ENCODE results near the gene UBAC2.

Gene UBAC2

DNA sequence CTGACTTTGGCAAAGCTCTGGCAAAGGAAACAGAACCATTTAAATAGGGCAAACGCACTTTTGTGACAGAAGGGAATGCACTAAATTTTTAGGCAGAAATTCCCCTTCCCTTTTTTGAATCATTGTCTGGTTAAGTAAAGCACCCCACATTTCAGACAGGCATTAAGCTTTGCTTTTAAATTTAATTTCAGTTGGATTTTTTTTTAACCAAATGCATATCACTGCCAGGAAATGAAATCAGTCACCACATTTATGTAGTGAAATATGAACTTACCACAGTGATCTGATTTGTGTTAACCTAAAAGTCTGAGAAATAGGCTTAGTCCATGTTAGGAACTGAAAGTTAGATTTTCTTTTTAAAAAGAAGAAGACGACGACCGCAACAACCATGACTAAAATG lies 95.7 kb downstream of the UBAC2 start:
- DNase-seq (ENCODE audit: low spot score) = no peak

DNA sequence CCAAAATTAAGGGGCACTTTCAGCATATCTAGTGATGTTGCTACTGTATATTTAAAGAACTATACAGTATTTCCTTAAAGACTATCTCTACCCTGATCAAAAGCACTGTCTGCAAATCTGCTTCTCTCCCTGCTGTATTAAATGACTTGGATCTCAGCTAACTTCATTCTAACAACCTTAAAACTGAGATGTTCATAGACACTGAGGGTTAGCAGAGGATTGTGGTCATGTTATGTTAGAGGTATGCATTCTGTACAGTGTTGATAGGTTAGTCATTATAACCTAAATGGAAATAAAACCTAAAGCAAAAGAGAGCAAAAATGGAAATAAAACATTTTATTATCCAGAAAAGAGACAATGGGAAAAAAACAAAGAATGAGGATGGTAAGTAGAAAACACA lies 96.7 kb downstream of the UBAC2 start:
- DNase-seq (ENCODE audit: low spot score) = no peak

DNA sequence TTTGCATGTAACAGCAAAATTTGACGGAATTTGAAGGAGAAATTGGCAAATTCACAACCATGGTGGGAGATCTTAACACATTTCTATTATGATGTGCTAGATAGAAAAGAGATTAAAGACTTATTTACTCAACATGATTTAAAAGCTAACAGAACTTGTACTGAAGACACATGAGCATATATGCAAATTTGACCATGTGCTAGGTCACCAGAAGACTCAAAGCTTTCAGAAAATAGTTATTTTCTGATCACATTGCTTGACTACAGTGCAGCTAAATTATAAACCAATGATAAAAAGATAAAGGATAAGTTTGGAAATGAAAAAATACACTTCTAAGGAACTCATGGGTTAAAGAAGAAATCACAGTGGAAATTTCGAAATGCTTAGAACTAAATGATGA lies 97.4 kb downstream of the UBAC2 start:
- DNase-seq (ENCODE audit: low spot score) = no peak

DNA sequence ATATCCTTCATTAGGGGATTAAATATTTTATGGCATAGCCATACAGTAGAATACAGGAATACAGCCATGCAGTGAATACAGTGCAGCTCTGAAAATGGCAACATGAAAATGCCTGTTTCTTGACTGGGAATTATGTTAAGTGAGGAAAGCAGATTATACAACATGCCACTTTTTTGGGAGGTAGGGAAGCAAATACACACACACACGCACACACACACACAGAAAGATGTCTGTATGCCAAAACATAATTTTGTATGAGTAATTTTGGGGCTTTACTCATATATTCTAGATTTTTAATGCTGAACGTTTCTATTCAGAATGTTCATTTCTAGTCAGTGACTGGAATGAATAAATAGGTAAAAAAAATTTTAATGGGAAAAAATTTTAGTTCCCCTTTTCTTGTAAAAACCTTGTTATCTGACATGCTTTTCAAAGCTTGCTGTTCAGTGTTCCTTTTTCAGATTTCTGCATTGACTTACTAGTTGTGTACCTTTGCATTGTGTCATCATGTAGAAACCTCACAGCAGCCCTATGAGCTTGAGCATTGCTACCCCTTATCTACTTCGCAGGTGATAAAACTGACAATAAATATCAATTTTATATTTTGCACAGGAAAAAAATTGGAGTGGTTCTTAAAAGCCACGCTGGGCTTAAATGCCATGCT lies 98.7 kb downstream of the UBAC2 start:
- DNase-seq (ENCODE audit: low spot score) = no peak

DNA sequence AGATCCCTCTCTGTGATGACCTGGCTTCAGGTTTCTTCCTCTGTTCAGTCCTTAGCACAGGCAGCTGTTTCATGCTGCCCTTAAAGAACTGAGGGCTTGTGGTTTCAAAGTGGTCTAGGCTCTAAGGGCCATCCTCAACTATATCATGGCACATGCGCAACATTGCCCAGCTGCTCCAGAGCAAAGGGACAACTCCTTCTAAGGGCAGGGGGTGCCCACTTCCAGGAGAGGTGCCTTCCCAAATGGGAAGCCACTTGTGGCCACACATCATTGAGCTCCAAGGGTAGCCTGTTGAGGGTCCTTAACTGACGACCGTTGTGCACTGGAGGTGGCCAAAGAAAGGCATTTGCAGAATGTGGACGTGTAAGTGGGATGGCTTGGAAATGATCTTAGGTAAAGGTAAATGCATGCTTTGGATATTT lies 99.3 kb downstream of the UBAC2 start:
- DNase-seq (ENCODE audit: low spot score) = no peak

DNA sequence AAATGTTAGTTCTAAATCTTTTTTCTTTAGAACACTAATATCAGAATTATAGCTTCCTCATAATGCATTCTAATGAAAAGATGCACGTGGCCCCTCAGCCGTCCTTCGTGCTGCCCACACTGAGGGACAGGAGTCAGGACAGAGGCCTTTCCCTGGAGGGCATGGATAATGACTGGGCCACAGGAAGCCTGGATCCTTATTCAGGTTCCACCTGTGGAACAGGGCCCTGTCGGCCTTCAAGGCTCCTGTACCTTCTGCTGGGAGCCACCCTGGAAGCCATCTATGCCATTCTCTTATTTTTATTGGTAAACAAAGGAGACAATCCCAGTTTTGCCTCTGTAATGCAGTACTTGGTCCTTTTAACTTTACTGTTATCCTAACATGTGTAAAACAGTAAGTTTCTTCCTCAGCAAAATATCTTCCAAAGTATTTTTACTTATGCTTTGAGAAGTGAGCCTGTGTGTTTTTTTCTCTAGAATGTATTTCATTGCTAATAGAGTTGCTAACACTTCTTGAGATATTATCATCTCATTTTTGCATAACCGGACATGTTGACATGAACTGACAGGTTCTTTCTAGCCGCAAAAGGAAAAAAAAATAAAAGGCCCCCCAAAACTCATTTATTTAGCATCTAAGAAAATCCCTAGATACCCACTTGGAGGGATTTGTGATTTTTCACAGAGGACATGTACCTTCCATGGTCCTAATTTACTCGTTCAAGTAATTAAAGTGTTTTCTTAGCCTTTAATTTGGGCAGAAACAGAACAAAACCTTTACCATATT lies 100.6 kb downstream of the UBAC2 start:
- no peak for DNase-seq (ENCODE audit: low spot score)

DNA sequence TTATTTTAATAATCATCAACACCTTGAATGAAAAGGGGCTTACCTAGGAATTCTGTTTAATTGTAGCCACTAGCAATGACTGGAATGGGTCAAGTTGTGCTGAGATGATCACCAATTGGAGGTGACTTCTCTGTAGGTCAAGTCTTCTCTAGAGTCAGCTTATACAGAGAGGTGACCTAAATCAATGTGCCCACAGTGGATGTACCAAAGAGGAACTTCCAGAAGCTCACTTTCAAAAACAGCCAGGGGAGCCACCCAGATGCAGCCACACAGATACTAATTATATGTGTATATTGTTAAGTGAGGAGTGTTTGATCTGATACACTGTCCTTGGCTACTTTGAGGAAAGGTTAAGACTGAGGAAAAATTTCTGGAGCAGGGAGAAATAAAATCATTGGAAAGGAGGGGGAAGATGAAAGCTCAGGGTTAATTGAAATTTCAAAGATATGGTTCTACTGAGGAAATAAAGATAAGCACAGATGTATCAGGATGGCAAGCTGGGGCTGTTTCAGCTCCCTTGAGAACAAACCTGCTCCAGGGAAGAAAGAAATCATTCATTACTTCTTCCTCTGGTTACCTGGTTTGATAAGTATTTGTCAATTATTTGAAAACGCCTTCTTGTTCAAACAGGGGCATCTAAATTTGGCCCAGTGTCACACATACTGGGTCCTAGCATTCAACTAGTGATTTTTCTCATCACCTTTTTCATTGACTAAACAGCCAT lies 101.4 kb downstream of the UBAC2 start:
- DNase-seq (ENCODE audit: low spot score) = no peak

DNA sequence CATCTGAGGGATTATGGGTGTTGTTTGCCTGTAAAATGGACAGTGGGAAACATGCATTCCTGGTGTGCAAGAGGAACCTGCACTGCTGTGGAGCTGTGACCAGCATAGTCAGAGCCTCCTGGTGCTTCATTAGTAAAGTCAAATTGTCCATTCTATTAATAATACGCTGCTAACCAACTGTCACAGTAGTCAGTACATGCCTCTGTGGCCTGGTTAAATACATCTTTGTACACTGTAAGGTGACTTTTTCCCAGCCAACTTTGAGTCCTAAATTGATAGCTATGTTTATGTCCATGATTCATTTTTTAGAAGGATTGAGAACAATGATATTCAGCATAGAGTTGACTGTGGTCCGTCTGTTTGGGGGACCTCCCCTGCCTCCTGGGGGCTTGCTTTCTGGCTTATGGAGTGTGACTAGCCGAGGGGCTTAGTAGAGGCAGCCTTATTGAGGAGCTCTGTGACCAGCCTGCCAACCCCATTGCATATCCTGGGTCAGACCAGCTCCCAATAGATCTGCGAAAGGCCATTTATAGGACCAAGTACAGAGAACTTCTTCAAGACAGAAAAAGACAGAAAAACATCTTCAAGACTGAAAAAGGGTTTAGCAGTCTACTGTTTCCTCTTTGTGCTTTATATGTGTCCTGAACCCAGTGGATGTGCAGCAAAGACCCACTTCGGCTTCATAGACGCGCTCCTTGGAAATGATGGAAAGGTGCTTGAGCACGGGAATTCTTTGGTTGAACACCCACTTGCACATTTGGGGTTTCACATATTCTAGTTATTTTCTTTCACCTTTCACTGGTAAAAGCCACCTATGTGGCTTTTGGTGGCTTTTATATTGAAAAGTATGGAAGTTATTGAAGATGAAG lies 102.2 kb downstream of the UBAC2 start:
- no peak for DNase-seq (ENCODE audit: low spot score)

DNA sequence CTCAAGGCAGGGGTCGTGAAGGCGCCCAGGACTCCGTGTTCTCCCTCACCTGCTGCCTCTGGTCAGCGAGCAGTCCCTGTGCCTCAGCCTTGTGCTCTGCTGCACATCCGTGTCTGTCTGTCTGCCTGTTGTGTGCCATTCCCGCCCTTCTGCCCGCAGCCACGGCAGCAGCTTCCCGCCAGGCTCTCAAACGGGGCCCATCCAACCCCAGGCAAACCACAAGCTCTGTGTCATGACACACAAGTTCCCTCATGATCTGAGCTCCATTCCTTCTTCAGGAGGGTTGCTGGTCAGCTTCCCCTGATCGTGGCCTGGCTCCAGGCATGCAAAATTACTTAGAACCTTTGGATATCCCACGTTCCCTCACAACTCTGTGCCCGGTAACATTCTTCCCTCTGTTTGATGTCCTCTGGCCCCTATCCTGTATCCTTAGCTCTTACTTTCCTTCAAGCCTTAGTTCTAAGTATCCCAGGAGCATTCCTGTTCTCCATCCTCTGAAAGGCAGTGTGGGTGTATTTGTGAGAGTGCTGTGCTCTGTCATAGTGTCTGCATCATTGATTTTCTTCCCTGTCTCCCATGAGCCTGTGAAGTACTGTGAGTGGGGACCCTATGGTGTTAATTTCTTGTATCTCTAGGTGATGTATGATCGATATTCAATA lies 103.3 kb downstream of the UBAC2 start:
- DNase-seq (ENCODE audit: low spot score) = no peak

DNA sequence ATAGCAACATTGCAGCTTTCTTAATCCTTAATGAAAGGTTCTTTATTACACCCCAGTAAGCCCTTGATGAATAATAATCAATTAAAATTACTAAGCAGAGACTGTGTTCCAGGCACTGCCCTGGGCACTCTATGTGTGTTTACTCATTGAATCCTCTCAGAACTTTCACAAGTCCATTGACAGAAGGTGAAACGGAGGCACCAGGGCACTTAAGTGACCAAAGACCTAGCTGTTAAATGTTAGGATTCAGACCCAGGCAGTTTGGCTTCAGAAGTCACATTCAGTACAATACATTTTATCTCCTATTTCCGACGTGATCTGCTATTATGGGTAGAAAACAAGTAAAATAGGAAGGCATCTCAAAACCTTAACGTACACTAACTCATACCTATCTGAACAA lies 103.9 kb downstream of the UBAC2 start:
- no peak for DNase-seq (ENCODE audit: low spot score)

DNA sequence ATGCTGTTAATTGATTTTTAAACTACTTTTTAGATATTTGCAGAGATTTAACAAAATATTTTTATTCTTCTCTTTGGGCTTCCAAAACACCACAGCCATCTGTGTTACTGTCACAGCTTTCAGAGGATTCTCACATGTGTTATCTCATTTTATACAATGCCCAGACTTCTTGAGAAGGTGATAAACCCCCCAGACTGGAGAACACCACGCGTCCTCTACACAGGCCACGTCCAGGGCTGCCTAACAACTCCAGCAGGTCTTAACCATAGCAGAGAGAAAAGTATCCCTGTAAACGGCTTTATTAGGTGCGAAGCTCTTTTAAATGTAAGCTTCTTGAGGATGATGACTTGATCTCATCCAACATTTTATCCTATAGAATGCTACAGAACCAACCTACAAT lies 104.5 kb downstream of the UBAC2 start:
- no peak for DNase-seq (ENCODE audit: low spot score)

DNA sequence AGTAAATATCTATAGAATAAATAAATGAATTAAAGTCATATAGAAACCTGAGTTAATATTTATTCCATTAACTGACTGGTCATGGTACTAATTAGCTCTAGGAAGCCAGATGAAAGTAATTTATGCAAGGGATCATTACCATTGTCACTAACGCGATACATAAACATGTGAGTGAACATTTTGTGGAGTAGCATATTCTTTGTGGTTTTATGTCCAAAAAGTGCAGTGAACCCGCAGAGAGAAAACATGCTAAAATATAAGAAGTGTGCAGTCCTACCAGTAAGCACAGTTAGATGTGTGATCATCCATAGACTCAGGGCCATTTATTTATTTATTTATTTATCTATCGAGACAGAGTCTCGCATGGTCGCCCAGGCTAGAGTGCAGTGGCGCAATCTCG lies 104.9 kb downstream of the UBAC2 start:
- DNase-seq (ENCODE audit: low spot score) = no peak

DNA sequence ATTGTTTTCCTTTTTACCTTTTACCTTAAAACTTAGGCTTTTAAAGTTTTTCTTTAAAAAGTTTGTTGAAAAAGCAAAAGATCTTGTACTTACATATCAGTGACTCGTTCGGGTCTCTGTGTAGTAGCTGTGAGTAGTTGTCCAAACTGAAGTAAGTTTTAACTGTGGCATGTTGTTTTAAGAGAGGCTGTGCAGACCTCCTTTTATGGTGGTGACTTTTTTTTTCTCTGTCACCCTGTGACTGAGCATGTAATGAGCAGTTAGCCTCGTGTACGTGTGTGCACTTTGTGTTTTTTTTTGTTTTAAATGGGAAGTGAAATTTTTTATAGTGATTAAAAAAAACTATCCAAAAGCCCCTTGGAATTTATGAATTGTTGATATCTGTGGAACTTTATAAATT lies 106.6 kb downstream of the UBAC2 start, which contains the start of gene GPR183:
TSS of gene GPR183 (minus strand) at position 153 of the 400 bp plus-strand sequence. CDS start 11,254 bp downstream, outside the sequence.
- no peak for DNase-seq (ENCODE audit: low spot score)

DNA sequence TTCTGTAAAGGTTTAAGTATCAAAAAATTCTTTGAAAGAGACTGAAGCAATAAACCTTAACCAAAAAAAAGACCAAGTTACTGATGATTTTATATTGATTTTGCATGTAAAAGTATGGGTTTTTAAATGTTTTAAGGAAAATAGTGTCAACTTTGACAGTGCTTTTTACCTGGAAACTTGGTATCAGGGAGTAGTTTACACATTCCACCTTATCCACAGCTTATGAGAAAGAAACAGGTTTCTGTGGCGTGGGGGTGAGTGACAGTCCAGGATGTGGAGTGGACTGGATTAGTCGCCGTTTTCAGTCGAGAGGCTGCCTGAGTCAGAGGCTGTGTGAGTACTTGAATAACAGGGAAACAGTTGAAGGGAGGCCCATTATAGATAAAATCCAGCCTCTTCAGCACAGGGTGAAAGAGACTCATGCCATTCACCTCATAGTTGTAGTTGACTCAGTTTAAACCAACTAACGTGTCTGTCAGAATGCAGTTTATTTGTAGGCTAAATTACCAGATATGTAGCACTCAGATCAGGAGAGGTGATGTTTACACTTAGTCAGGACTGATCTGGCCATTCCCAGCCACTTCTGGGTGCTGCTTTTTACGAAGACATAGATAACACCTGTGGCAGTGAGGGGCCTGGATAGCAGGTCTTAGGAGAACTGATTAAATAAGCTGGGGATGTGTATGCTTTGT lies 107.1 kb downstream of the UBAC2 start:
- DNase-seq (ENCODE audit: low spot score) = no peak

DNA sequence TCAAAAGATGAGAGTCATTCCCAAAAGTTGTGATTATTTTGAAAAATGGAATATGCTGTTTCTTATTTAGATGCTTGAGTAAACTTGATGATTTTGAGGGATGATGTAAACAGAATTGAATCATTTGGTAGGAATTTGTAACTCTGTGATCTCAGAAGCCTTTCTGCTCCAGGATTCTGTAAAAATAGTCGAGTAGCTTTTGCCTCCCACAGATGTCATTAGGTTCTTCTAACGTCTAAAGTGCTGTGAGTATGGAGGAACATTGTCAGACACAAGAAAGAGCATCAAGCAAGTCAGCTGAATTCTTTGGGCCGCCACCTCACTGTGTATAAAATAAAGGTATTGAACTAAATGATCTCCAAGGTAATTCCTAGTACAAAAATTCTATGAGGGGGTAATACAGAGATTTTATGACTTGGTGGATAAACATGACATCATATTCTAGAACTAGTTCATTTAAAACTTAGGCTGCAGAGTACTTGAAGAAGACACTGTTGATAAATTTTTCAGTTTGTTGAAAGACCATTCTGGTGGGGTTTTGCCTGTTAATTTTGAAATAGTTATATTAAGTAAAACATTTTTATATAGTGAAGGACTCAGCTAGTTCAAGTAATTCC lies 107.9 kb downstream of the UBAC2 start:
- DNase-seq (ENCODE audit: low spot score) = no peak

DNA sequence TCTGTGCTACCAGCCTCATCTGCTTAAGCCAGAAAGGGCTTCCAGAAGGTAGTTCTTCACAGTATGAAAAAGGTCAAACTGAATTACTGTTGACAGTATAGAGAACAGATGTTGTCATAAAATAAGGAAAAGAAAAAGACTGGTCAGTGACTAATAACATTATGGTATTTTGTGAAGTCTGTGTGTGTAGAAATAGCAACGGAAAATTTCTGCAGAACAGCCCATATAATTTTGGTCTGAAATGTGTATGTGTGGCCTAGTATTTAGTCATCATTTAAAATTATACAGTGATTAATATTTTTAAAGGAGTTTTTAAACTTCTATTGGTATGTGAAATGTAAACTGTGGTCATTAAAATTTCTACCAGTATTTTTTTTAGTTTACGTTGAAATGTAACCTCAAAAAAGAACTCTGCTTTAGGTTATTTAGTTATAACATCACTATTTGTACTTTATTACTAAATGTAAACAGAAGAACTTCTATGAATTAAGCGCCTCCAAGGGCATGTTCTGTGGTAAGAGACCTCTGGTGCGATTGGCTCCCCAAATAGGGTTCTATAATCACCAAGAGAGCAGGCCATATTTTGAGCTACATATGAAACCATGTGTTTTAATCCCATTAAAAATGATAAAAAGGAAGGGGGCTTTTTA lies 109.9 kb downstream of the UBAC2 start:
- no peak for DNase-seq (ENCODE audit: low spot score)

DNA sequence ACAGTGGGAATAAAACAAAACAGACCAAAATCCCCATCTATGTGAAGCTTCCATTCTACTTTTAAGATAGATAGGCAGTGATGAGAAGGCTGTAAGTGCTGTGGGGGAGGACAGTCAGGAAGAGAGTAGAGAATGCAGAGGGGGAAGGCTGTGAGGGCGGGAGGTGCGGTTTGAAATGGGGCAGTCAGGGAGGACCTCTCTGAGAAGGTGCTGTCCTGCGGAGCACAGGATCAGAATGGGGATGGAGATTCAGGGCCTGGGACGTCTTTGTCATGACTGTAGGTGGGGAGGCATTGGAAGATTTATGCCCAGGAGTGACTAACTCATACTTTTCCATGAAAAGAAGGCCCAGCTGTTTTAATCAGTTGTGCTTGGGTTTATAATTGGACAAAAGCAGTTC lies 110.5 kb downstream of the UBAC2 start:
- no peak for DNase-seq (ENCODE audit: low spot score)

DNA sequence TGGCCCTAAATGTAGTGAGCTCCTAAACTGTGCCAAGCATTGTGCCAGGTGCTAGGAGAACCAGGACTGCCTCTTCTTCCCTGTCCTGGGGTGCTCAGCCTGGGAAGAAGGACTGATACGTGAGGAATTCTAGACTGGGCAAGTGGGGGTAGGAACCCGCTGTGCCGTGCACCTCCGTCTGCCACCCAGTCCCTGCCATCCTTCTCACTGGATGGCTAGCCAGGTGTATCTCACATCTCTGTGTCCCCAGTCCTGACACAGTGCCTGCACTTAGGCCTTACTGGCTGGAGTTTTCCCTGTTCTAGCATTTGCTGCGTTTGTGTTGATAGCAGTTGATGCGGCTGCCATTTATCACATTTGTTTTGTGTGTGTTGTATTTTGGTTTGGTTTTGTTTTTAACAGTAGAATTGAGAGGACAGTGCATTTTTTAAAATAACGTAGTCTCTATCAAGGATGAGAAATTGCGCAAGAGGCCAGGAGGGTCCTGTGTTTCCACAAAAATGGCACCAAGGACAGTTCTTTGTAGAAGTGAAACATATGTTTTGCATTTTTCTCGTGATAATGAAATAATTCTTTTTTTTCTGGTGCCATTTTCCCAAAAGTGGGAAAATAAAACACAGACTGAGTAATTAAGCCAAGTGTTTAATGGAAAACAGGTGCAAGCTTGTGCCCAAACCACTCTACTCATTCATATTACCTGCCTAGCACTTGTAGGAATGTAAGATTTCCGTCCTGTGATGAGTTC lies 111.3 kb downstream of the UBAC2 start:
- no peak for DNase-seq (ENCODE audit: low spot score)

DNA sequence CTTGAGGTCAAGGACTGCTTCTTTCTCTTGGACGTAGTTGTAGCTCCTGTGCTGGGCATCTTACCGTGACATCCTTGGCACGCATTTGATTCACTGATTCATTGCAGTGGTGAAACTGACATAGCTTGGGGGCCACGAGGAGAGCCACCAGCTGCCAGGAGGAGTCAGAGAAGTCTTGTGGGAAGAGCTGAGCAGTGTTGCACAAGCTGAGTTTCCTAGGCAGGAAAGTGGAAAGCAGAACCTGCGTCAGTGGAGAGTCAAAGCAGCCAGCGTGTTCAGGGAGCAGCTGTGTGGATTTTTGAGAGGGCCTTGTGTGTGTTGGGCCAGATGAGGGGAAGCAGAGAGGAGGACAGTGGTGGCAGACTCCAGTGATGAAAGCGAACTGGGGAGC lies 111.8 kb downstream of the UBAC2 start:
- no peak for DNase-seq (ENCODE audit: low spot score)

All from ecto neural progenitor cell (in vitro differentiated cells).